Testis (tissue), 3 donors: Measurements from ENCODE around the gene CNNM1. TPM values are rescaled to one million over a fixed set of nuclear protein-coding genes. Genes with fewer than 3 reads are reported as not detected.

ENCODE experiments used
- DNase-seq: peaks from one replicate; pipeline ENCODE4 v3.0.0-alpha.2; 2019
- H3K27ac ChIP-seq, 2 donors: fragments of 200-600 bp; sonication (generic); one replicate each; pipeline ENCODE4 v1.5.1; 2019
- H3K27me3 ChIP-seq: fragments of 200-600 bp; sonication (generic); one replicate; pipeline ENCODE4 v1.5.1; 2019
- H3K36me3 ChIP-seq: fragments of 200-600 bp; sonication (generic); one replicate; pipeline ENCODE4 v1.5.1; 2017; ENCODE audit warnings: low read depth; ENCODE audit errors: missing control alignments
- H3K4me1 ChIP-seq: fragments of 200-600 bp; sonication (generic); one replicate; pipeline ENCODE4 v1.5.1; 2019
- H3K4me3 ChIP-seq, 2 donors: fragments of 200-600 bp; sonication (generic); one replicate each; pipeline ENCODE4 v1.5.1; 2017 to 2019
- H3K9me3 ChIP-seq: fragments of 200-600 bp; sonication (generic); one replicate; pipeline ENCODE4 v1.5.1; 2017
- CTCF ChIP-seq, 3 experiments: fragments of 450-650 bp in 2 of 3; fragments of 200-600 bp in 1 of 3; sonication (generic) in 1 of 3; IDR thresholded peaks; one replicate each; pipeline ENCODE4 v1.5.1; 2016 to 2019; ENCODE audit warnings: antibody characterized with exemption in 3 of 3, mild to moderate bottlenecking in 2 of 3, moderate library complexity in 1 of 3
- POLR2A ChIP-seq: fragments of 450-650 bp; IDR thresholded peaks from one replicate; pipeline ENCODE4 v1.6.1; 2017; ENCODE audit warnings: antibody characterized with exemption, mild to moderate bottlenecking, moderate library complexity
- WGBS, 2 donors: methylation state at CpG; one replicate each; pipeline ENCODE4 v1.1.5; 2018; 5-methylcytosine and 5-hydroxymethylcytosine counted together
- intact Hi-C: fragments of 100-400 bp; cut with DNase I; formaldehyde crosslinking; loops from one replicate; pipeline ENCODE4 v1.15.1; 2023; ENCODE audit warnings: low total_unique reads
- polyA plus RNA-seq: library from polyadenylated mRNA; stranded (reverse); fragments of 350-450 nt; fragmentation: Illumina TruSeq; extraction: RNeasy Lipid Tissue Mini Kit (QIAGEN cat#74804); gene quantifications from one replicate; pipeline ENCODE4 v1.2.3, GENCODE V29; 2014; ENCODE audit warnings: low read depth, low replicate concordance; ENCODE audit not compliant: insufficient read depth
- total RNA-seq, 2 donors: library from RNA; depleted of rRNA; stranded (reverse); fragments of >200 nt; gene quantifications; one replicate each; pipeline ENCODE4 v1.2.3, GENCODE V29; 2016

Gene CNNM1
- total and polyA plus RNA-seq, 3 donors from 2014 or later, result 29.0 to 53.8 (median 51.9) TPM

DNA sequence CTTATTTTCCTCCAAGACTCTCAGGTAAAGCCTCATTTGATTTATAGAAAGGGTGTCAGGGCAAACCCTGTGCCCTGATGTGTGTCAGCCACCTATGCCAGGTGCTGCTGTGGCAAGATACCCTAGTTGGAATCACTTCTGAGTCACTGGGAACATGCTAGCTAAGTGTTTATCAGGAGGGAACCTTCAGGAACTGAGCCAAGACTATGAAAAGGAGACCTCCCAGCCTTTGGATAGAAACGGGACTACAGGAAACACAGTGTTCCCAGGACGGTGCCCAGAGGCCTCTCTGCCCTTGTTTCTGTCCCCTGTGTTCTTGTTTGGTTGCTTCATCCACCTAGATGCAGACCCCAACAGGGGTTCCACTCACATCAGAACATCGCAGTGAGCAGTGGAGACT, 28.5 kb downstream of the CNNM1 start:
- intact Hi-C loops, result no loop called here

GRCh38 chr10:99358101-99358500, 28.9 kb downstream of the CNNM1 start:
- Histone ChIP-seq H3K27ac (peak overlapping the region; percentile 46 to 63), H3K27me3 (no peaks in the 10 kb centered on the region), H3K4me3 (no peak overlapping the region), H3K9me3 (no peaks in the 10 kb centered on the region), H3K4me1 (peaks cover 25% of the 10 kb centered on the region), H3K36me3 (no peaks in the 10 kb centered on the region)
- no peak for TF ChIP-seq CTCF (IDR thresholded peaks at IDR 0.05)
- no peak for TF ChIP-seq POLR2A
- no peak for DNase-seq
- intact Hi-C loops, result no loop called here
- WGBS, 2 donors, result 47 to 64% methylated on average over 1 of the region's 1 CpG

More for the DNA sequence above, 28.5 kb downstream of the CNNM1 start:
- H3K36me3 ChIP-seq, result no peaks in the 10 kb centered on the region
- H3K27ac ChIP-seq, result peak overlapping the region; percentile 46 to 52
- peaks cover 25% of the 10 kb centered on the region for H3K4me1 ChIP-seq
- H3K4me3 ChIP-seq, result no peak overlapping the region
- H3K27me3 ChIP-seq, result no peaks in the 10 kb centered on the region
- WGBS, 2 donors, result 25 to 55% methylated on average over 2 to 3 of the region's 3 CpGs
- no peaks in the 10 kb centered on the region for H3K9me3 ChIP-seq
- peak; percentile 42 for DNase-seq
- TF ChIP-seq POLR2A (no peak), CTCF (IDR thresholded peaks at IDR 0.05) (no peak)

GRCh38 chr10:99360934-99361333, 31.8 kb downstream of the CNNM1 start:
- intact Hi-C loops, result no loop called here
- no peaks in the 10 kb centered on the region for H3K9me3 ChIP-seq
- H3K4me3 ChIP-seq, result no peak overlapping the region
- 68 to 79% methylated on average over 4 to 5 of the region's 5 CpGs for WGBS, 2 donors
- H3K4me1 ChIP-seq, result peaks cover 25% of the 10 kb centered on the region
- TF ChIP-seq POLR2A (no peak), CTCF (IDR thresholded peaks at IDR 0.05) (no peak)
- no peaks in the 10 kb centered on the region for H3K36me3 ChIP-seq
- H3K27ac ChIP-seq, result no peak overlapping the region
- H3K27me3 ChIP-seq, result no peaks in the 10 kb centered on the region
- DNase-seq, result no peak

GRCh38 chr10:99364125-99364524, 35.0 kb downstream of the CNNM1 start:
- intact Hi-C loops, result no loop called here
- H3K4me1 ChIP-seq, result peaks cover 3% of the 10 kb centered on the region
- H3K4me3 ChIP-seq, result no peak overlapping the region
- no peaks in the 10 kb centered on the region for H3K27me3 ChIP-seq
- H3K9me3 ChIP-seq, result no peaks in the 10 kb centered on the region
- no peak overlapping the region for H3K27ac ChIP-seq
- no peaks in the 10 kb centered on the region for H3K36me3 ChIP-seq
- 67 to 77% methylated on average over 4 of the region's 4 CpGs for WGBS, 2 donors
- TF ChIP-seq POLR2A (no peak), CTCF (IDR thresholded peaks at IDR 0.05) (no peak)
- DNase-seq, result no peak

- Histone ChIP-seq H3K4me3 (no peak overlapping the region), H3K36me3 (no peaks in the 10 kb centered on the region), H3K27me3 (no peaks in the 10 kb centered on the region), H3K27ac (no peak overlapping the region), H3K4me1 (no peaks in the 10 kb centered on the region), H3K9me3 (no peaks in the 10 kb centered on the region)
- intact Hi-C loops, result no loop called here
- 45 to 48% methylated on average over 1 of the region's 1 CpG for WGBS, 2 donors
- TF ChIP-seq CTCF (IDR thresholded peaks at IDR 0.05) (no peak), POLR2A (no peak)
- no peak for DNase-seq
Observed at GRCh38 chr10:99365311-99365710, 36.2 kb downstream of the CNNM1 start.
